Measurements from ENCODE around the gene NRP2.

DNA sequence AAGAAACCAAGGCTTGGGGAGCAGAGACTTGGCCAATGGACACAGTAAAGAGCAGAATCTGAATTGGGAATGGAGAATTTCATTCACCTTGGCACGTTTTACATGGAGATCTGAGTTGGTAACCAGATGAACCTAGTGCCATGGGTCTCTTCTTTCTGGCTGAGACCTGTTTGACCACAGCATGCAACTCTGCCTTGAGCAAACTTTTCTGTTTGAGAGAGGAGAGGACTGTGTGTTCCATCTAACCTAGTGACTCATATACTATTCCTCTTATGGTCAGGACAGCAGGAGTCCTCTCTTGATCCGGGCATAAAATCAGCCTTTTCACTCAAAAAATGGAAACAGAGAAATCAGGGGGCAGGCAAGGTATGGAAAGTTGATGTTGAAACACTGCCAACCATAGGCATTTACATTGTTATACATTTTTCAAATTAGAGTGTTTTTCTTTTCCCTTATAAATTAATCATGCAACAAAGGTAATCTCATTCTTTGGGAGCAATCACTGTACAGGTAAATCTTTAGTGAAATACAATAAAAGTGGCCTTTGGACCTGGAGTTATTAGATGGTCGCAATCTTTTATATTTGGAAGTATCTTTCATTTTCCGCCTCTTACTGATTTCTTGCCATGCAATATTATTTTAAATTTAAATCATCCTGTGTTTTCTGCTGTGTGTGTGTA is 86.7 kb downstream of the NRP2 start:
- no peak for TF ChIP-seq POLR2A (IDR thresholded peaks at IDR 0.05)
- TF ChIP-seq, protein P1, sequence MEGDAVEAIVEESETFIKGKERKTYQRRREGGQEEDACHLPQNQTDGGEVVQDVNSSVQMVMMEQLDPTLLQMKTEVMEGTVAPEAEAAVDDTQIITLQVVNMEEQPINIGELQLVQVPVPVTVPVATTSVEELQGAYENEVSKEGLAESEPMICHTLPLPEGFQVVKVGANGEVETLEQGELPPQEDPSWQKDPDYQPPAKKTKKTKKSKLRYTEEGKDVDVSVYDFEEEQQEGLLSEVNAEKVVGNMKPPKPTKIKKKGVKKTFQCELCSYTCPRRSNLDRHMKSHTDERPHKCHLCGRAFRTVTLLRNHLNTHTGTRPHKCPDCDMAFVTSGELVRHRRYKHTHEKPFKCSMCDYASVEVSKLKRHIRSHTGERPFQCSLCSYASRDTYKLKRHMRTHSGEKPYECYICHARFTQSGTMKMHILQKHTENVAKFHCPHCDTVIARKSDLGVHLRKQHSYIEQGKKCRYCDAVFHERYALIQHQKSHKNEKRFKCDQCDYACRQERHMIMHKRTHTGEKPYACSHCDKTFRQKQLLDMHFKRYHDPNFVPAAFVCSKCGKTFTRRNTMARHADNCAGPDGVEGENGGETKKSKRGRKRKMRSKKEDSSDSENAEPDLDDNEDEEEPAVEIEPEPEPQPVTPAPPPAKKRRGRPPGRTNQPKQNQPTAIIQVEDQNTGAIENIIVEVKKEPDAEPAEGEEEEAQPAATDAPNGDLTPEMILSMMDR (IDR thresholded peaks at IDR 0.05), result no peak
